ENCODE data around the gene GJB3.
"Not testable (repeated sequence)": the region's sequence is repeated elsewhere in the genome, so short reads cannot be mapped to it uniquely, and the experiment has no call there.

GJB3 gene

GRCh38 chr1:34761176-34761761, 19.7 kb upstream of the GJB3 start:
- no peak for FAIRE-seq

GRCh38 chr1:34761776-34762307, 19.2 kb upstream of the GJB3 start:
- FAIRE-seq = no peak

- FAIRE-seq = no peak
These were observed 18.4 kb upstream of the GJB3 start for GRCh38 chr1:34762474-34763141.

- no peak for FAIRE-seq
These were observed 17.8 kb upstream of the GJB3 start for GRCh38 chr1:34763142-34763781.

- no peak for FAIRE-seq
These were observed 12.2 kb upstream of the GJB3 start for GRCh38 chr1:34768856-34769255.

GRCh38 chr1:34770891-34771504, 10.0 kb upstream of the GJB3 start:
- no peak for FAIRE-seq

- FAIRE-seq = no peak
These were observed 9.2 kb upstream of the GJB3 start for GRCh38 chr1:34771573-34772371.

GRCh38 chr1:34773114-34773513, 7.9 kb upstream of the GJB3 start:
- FAIRE-seq = not testable (repeated sequence)

GRCh38 chr1:34774957-34775356, 6.1 kb upstream of the GJB3 start:
- no peak for FAIRE-seq

GRCh38 chr1:34776911-34777310, 4.1 kb upstream of the GJB3 start:
- no peak for FAIRE-seq

GRCh38 chr1:34777519-34778321, 3.3 kb upstream of the GJB3 start:
- no peak for FAIRE-seq

- no peak for FAIRE-seq
These were observed 2.6 kb upstream of the GJB3 start for GRCh38 chr1:34778381-34778780.

- FAIRE-seq = no peak
These were observed 2.0 kb upstream of the GJB3 start for GRCh38 chr1:34779005-34779404.

GRCh38 chr1:34779526-34779925, 1.5 kb upstream of the GJB3 start:
- no peak for FAIRE-seq

- FAIRE-seq = no peak
These were observed 1.1 kb upstream of the GJB3 start for GRCh38 chr1:34779962-34780361.

- no peak for FAIRE-seq
These were observed 486 bp upstream of the GJB3 start for GRCh38 chr1:34780528-34780927.

GRCh38 chr1:34781844-34782391, 904 bp downstream of the GJB3 start:
- FAIRE-seq = no peak

- FAIRE-seq = no peak
These were observed 3.8 kb downstream of the GJB3 start for GRCh38 chr1:34784751-34785221.

GRCh38 chr1:34785231-34785874, 4.3 kb downstream of the GJB3 start:
- no peak for FAIRE-seq

- FAIRE-seq = no peak
These were observed 5.0 kb downstream of the GJB3 start for GRCh38 chr1:34785875-34786470.
